GM15510 (cell line): Measurements from ENCODE around the gene ASCL4.

Source experiments
- POLR2A ChIP-seq: IDR thresholded peaks from 3 replicates; pipeline ENCODE4 v1.6.1; 2011; ENCODE audit warnings: borderline replicate concordance; ENCODE audit not compliant: insufficient read length; ENCODE audit errors: extremely low read depth

ASCL4 gene

DNA sequence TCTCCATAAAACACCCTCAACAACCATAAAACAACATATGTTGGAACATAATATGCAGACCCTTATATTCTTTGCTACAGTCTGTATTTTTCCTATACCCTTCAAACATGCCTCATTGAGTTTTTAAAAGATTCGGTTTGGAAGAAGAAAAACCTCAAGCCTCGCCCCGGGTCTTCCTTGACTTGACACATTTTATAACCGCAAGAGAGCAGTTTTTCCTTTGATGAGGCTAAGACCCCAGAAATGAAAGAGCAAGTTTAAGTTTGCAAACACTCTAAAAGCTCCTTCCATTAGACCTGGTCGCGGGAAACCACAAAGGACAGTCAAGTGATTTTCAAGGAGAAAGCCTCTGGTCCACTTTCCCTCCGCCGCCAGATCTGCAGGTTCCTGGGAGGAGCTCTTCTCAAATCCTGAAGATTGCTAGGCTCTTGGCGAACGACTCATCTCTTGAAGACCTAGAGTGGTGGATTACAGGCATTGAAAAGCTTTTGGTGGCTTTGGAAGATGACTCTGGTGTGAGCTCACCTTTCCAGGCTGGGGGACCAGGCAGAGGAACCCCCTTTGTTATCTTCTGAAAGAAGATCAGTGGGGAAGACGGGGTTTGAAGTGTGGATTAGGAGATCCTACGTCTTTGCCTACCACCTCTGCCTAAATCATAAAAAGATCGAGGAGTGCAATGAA lies at the start of gene ASCL4:
ASCL4 (plus strand) TSS at position 356 of the 681 bp plus-strand sequence. CDS start 515 bp downstream, outside the sequence.
- TF ChIP-seq POLR2A: no peak

DNA sequence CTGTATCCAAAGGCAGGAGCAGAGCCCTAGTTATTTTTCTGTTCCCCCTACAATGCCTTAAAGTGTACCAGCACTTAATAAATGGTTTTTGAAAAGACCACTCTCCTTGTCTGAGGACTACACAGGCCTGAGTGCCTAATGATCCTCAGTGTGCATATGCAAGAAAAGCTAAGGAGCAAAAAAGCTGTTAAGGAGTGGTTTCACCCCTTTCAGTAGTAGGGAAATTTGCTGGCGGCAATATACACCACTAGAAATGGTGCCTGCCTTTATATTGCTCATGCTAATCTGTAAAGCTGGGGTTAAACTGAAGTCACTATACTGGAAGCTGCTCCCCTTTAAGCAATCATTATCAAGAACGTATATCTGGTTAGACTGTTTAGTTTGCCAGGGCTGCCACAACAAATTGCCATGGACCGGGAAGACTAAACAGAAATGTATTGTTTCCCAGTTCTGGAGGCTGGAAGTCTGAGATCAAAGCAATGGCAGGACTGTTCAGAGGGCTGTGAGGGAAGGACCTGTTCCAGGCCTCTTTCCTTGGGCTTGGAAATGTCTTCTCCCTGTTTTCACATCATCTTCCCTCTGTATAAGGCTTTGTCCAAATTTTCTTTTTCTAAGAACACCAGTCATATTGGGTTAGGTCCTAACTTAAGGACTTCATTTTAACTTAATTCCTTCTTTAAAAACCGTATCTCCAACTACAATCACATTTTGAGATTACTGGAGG lies 43.7 kb upstream of the ASCL4 start:
- no peak for TF ChIP-seq POLR2A

GRCh38 chr12:107731366-107731765 lies 43.1 kb upstream of the ASCL4 start:
- TF ChIP-seq POLR2A: no peak

DNA sequence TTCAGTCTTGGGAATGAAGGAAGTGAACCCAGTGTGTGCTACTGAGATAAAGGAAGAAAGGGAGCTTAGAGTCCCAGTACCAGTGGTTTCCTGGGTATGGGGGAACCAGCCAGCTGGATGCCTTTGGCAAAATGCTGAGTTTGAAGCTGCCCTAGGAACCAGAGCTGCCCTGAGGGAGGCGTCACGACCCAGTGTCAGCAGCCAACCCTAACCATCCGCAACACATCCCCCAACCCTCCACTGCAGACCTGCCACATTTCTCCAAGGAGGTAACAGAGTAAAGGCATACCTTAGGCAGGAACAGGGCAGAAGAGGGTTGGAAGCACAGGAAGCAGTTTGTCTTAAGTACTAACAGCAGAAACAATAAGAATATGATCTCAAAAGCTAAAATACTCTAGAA lies 42.1 kb upstream of the ASCL4 start:
- no peak for TF ChIP-seq POLR2A

DNA sequence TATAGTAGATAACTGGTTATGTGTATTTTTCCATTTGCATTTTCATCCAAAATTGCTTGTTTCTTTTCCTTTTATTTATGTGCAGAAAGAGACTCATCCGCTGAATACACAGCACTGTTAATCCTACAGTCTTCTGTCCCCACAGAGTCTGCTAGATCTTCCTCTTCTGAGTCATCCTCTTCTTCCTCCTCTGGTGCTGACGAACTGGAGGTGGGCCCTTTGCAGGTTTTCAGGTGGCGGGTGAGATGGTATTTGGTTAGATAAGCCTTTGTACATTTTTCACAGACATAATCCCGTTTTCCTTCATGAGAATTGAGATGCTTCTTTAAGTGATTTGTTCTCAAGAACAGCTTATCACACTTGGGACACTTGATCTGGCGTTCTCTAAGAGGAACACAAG lies 40.4 kb upstream of the ASCL4 start:
- TF ChIP-seq POLR2A: no peak

- no peak for TF ChIP-seq POLR2A
Observed at GRCh38 chr12:107735763-107736162, 38.7 kb upstream of the ASCL4 start.

GRCh38 chr12:107736914-107737313 lies 37.6 kb upstream of the ASCL4 start:
- no peak for TF ChIP-seq POLR2A

GRCh38 chr12:107748472-107748871 lies 26.0 kb upstream of the ASCL4 start:
- no peak for TF ChIP-seq POLR2A

GRCh38 chr12:107749083-107749482 lies 25.4 kb upstream of the ASCL4 start:
- TF ChIP-seq POLR2A: no peak

GRCh38 chr12:107759410-107759809 lies 15.1 kb upstream of the ASCL4 start:
- TF ChIP-seq POLR2A: no peak

DNA sequence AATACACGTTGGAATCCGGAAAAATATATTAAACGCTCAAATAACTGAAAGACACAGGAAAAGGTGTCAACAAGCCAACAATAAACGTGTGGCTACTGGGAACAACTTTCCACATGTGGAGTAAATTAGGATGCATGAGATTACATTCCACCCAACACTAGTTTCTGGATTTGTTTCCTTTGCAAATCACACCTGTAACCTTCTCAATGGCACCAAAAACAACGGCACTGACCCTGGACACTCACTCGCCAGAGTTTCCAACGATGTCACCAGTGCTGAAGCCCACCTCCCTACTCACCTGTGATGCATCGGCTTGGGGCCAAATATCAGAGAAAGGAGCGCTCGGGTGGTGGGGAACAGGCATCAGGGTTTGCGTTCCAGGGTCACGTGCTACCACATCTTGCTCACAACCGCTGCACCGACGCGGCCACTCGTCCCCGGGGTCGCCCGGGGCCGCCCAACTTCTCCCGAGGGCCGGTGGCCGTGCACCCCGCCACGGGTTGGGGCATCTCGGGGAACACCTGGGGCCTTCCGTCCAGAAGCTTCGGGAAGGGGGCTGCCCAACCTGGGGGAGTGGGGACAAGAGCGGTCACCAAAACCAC lies 14.2 kb upstream of the ASCL4 start:
- TF ChIP-seq POLR2A: no peak

GRCh38 chr12:107760809-107761501 lies 13.5 kb upstream of the ASCL4 start, which contains the start of gene PRDM4:
TSS of gene PRDM4 (minus strand) at chr12:107761137. CDS start at chr12:107760515, 622 bp downstream.
- peak; percentile 87 for TF ChIP-seq POLR2A

DNA sequence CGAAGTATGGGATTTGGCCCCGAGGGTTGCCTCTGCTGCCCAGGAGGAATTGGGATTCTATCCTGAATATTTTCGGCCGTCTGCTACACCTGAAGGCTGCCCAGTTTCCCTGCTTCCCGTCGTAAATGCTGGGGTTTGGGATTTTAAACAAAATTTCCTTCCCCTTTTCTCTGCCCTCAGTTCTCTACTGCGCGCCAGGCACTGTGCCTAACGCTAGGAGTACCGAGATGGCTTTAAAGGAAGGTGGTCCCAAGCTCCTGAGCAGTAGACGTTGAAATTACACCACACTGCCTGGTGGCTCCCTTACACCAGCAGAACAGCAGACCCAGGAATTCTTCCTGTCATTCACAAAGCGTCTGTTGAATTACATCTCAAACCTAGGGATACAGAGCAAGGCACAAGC lies 13.0 kb upstream of the ASCL4 start:
- TF ChIP-seq POLR2A: no peak

DNA sequence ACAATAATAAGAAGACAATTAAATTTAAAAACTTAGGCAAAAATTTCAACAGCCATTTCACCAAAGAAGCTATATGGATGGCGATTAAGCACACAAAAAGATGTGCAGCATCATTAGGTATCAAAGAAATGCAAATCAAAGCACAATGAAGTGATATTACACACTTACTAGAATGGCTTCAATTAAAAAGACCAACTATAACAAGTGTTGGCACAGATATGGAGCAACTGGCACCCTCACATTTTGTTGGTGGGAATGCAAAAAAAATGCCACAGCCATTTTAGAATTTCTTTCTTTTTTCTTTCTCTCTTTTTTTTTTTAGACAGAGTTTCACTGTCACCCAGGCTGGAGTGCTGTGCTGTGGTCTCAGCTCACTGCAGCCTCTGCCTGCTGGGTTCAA lies 11.6 kb upstream of the ASCL4 start:
- no peak for TF ChIP-seq POLR2A

DNA sequence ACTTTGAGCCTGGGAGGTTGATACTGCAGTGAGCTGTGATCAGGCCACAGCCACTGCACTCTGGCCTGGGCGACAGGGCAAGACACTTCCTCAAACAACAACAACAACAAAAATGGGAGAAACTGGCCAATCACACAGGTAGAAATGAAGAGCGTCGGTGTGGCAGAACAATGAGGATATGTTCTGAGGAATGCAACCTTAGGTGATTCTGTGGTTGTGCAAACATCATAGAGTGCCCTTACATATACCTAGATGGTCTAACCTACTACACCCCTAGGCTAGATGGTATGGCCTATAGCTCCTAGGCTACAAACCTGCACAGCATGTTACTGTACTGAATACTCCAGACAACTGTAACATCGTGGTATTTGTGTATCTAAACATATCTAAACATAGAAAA lies 9.9 kb upstream of the ASCL4 start:
- TF ChIP-seq POLR2A: no peak
